Measurements from ENCODE around the gene SLC1A2.

The SLC1A2 gene

GRCh38 chr11:35223991-35224390 lies 195.4 kb downstream of the SLC1A2 start:
- DNase-seq (ENCODE audit: low spot score): no peak

GRCh38 chr11:35223371-35223796 lies 196.0 kb downstream of the SLC1A2 start:
- no peak for DNase-seq (ENCODE audit: low spot score)

- DNase-seq (ENCODE audit: low spot score): no peak
Observed at GRCh38 chr11:35218956-35219355, 200.4 kb downstream of the SLC1A2 start.

GRCh38 chr11:35216962-35217678 lies 202.2 kb downstream of the SLC1A2 start:
- DNase-seq (ENCODE audit: low spot score): no peak

GRCh38 chr11:35215945-35216344 lies 203.4 kb downstream of the SLC1A2 start:
- no peak for DNase-seq (ENCODE audit: low spot score)

GRCh38 chr11:35214792-35215193 lies 204.6 kb downstream of the SLC1A2 start:
- DNase-seq (ENCODE audit: low spot score): no peak

GRCh38 chr11:35214226-35214770 lies 205.1 kb downstream of the SLC1A2 start:
- no peak for DNase-seq (ENCODE audit: low spot score)

- peak; percentile 6 for DNase-seq (ENCODE audit: low spot score)
Observed at GRCh38 chr11:35211952-35212351, 207.4 kb downstream of the SLC1A2 start.

- DNase-seq (ENCODE audit: low spot score): no peak
Observed at GRCh38 chr11:35210876-35211546, 208.3 kb downstream of the SLC1A2 start.

GRCh38 chr11:35208795-35209194 lies 210.6 kb downstream of the SLC1A2 start:
- DNase-seq (ENCODE audit: low spot score): no peak

- no peak for DNase-seq (ENCODE audit: low spot score)
Observed at GRCh38 chr11:35207471-35208403, 211.6 kb downstream of the SLC1A2 start.

- DNase-seq (ENCODE audit: low spot score): no peak
Observed at GRCh38 chr11:35206616-35207015, 212.7 kb downstream of the SLC1A2 start.

- no peak for DNase-seq (ENCODE audit: low spot score)
Observed at GRCh38 chr11:35204614-35205013, 214.7 kb downstream of the SLC1A2 start.
